ENCODE data around the gene FBXO9.

DNA sequence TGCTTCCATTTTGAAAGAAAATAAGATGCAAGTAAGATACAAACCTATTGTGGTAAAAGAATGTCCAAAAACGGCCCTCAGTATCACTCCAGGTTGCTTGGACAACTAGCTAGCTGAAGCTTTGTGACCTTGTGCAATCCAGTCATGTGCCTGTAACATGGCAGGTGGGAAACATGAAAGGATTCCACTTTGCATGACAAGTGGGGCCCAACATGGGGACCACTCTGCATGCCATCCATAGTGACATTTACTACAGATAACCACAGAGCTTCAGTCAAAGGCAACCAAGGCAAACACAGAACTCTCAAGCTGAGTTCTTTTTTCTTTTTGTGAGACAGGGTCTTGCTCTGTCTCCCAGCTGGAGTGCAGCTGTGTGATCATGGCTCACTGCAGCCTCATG, 15.8 kb upstream of the FBXO9 start:
- TF ChIP-seq, protein P1, sequence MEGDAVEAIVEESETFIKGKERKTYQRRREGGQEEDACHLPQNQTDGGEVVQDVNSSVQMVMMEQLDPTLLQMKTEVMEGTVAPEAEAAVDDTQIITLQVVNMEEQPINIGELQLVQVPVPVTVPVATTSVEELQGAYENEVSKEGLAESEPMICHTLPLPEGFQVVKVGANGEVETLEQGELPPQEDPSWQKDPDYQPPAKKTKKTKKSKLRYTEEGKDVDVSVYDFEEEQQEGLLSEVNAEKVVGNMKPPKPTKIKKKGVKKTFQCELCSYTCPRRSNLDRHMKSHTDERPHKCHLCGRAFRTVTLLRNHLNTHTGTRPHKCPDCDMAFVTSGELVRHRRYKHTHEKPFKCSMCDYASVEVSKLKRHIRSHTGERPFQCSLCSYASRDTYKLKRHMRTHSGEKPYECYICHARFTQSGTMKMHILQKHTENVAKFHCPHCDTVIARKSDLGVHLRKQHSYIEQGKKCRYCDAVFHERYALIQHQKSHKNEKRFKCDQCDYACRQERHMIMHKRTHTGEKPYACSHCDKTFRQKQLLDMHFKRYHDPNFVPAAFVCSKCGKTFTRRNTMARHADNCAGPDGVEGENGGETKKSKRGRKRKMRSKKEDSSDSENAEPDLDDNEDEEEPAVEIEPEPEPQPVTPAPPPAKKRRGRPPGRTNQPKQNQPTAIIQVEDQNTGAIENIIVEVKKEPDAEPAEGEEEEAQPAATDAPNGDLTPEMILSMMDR (conservative IDR thresholded peaks at IDR 0.05 in 1 of 2, IDR thresholded peaks at IDR 0.05 in 1 of 2; ENCODE audit: extremely low read depth in 1 of 2, insufficient read depth in 1 of 2, low read depth in 1 of 2, low read length in 2 of 2) = no peak
- TF ChIP-seq EZH2 (IDR thresholded peaks at IDR 0.05; ENCODE audit: borderline replicate concordance, low read length) = no peak

Measured in mammary epithelial cell (primary cell).